Epithelial cell of esophagus (primary cell): Measurements from ENCODE around the gene NCOA7.

ENCODE experiments used
- DNase-seq: peaks from one replicate; pipeline ENCODE4 v3.0.0; 2010; ENCODE audit warnings: low read depth
- H3K4me3 ChIP-seq: 2 replicates; pipeline ENCODE4 v1.5.1; 2011; ENCODE audit warnings: mild to moderate bottlenecking, low read length, control low read depth
- CTCF ChIP-seq: IDR thresholded peaks from 2 replicates; pipeline ENCODE4 v1.5.1; 2011; ENCODE audit warnings: low read depth, mild to moderate bottlenecking, low read length, control low read depth, inconsistent platforms; ENCODE audit not compliant: insufficient read depth; ENCODE audit errors: missing control alignments

Gene NCOA7

GRCh38 chr6:125939791-125940190 is 149.0 kb downstream of the NCOA7 start:
- no peak overlapping the region for H3K4me3 ChIP-seq
- no peak for TF ChIP-seq CTCF
- no peak for DNase-seq

GRCh38 chr6:125940247-125941041 is 149.7 kb downstream of the NCOA7 start:
- H3K4me3 ChIP-seq: no peak overlapping the region
- no peak for TF ChIP-seq CTCF
- peak; percentile 73 for DNase-seq

GRCh38 chr6:125942672-125943527 is 152.1 kb downstream of the NCOA7 start:
- H3K4me3 ChIP-seq: no peak overlapping the region
- DNase-seq: peak; percentile 89
- no peak for TF ChIP-seq CTCF

GRCh38 chr6:125943528-125944433 is 153.0 kb downstream of the NCOA7 start:
- no peak for TF ChIP-seq CTCF
- H3K4me3 ChIP-seq: no peak overlapping the region
- DNase-seq: no peak

- DNase-seq: peak; percentile 77
- no peak for TF ChIP-seq CTCF
- no peak overlapping the region for H3K4me3 ChIP-seq
Observed at GRCh38 chr6:125944434-125944816, 153.7 kb downstream of the NCOA7 start.

GRCh38 chr6:125944896-125945295 is 154.1 kb downstream of the NCOA7 start:
- H3K4me3 ChIP-seq: no peak overlapping the region
- no peak for DNase-seq
- TF ChIP-seq CTCF: no peak
